ENCODE data around the gene MRPL16.
"Not testable (repeated sequence)": the region's sequence is repeated elsewhere in the genome, so short reads cannot be mapped to it uniquely, and the experiment has no call there.

The MRPL16 gene

GRCh38 chr11:59810189-59810910 is at the start of gene MRPL16:
MRPL16 (minus strand) TSS chr11:59810778; CDS start chr11:59810658, 120 bp downstream.
- H3K27me3 Mint-ChIP-seq: no peaks in the 10 kb centered on the region
- intact Hi-C loops (cut with micrococcal nuclease): loop anchor here (2.0 kb wide), 1 partner anchor 56 kb away; the partner anchor contains the start of gene STX3
- H3K4me3 Mint-ChIP-seq: peak within 1 kb of the TSS; percentile 84
- peaks cover 32% of the 10 kb centered on the region for H3K4me1 Mint-ChIP-seq (ENCODE audit: low read depth)
- no peaks in the 10 kb centered on the region for H3K9me3 Mint-ChIP-seq
- H3K36me3 Mint-ChIP-seq (ENCODE audit: low read depth): peaks cover 32% of the 10 kb centered on the region
- H3K27ac Mint-ChIP-seq: peak within 1 kb of the TSS; percentile 93

GRCh38 chr11:59859673-59860072 is 49.1 kb upstream of the MRPL16 start:
- H3K4me1 Mint-ChIP-seq (ENCODE audit: low read depth): peaks cover 17% of the 10 kb centered on the region
- H3K27ac Mint-ChIP-seq: no peak overlapping the region
- H3K4me3 Mint-ChIP-seq: no peak overlapping the region
- H3K27me3 Mint-ChIP-seq: no peaks in the 10 kb centered on the region
- H3K36me3 Mint-ChIP-seq (ENCODE audit: low read depth): no peaks in the 10 kb centered on the region
- intact Hi-C loops (cut with micrococcal nuclease): no loop called here
- H3K9me3 Mint-ChIP-seq: no peaks in the 10 kb centered on the region

- Mint-ChIP-seq H3K27me3 (no peaks in the 10 kb centered on the region), H3K4me1 (ENCODE audit: low read depth) (peaks cover 17% of the 10 kb centered on the region), H3K36me3 (ENCODE audit: low read depth) (no peaks in the 10 kb centered on the region), H3K4me3 (no peak overlapping the region), H3K27ac (no peak overlapping the region), H3K9me3 (no peaks in the 10 kb centered on the region)
- intact Hi-C loops (cut with micrococcal nuclease): no loop called here
These were observed 47.2 kb upstream of the MRPL16 start for GRCh38 chr11:59857439-59858434.

- no peaks in the 10 kb centered on the region for H3K27me3 Mint-ChIP-seq
- peaks cover 11% of the 10 kb centered on the region for H3K4me1 Mint-ChIP-seq (ENCODE audit: low read depth)
- intact Hi-C loops (cut with micrococcal nuclease): no loop called here
- no peaks in the 10 kb centered on the region for H3K9me3 Mint-ChIP-seq
- no peak overlapping the region for H3K27ac Mint-ChIP-seq
- no peak overlapping the region for H3K4me3 Mint-ChIP-seq
- no peaks in the 10 kb centered on the region for H3K36me3 Mint-ChIP-seq (ENCODE audit: low read depth)
These were observed 44.3 kb upstream of the MRPL16 start for GRCh38 chr11:59854871-59855270.

- not testable (repeated sequence) for H3K4me3 Mint-ChIP-seq, H3K9me3 Mint-ChIP-seq
These were observed 40.8 kb upstream of the MRPL16 start for GRCh38 chr11:59851416-59851815.

GRCh38 chr11:59849551-59849950 is 39.0 kb upstream of the MRPL16 start:
- H3K27ac Mint-ChIP-seq; H3K4me3 Mint-ChIP-seq; intact Hi-C loops (cut with micrococcal nuclease); H3K4me1 Mint-ChIP-seq (ENCODE audit: low read depth); H3K9me3 Mint-ChIP-seq; H3K36me3 Mint-ChIP-seq (ENCODE audit: low read depth); H3K27me3 Mint-ChIP-seq: not testable (repeated sequence)

More at GRCh38 chr11:59851416-59851815, 40.8 kb upstream of the MRPL16 start:
- intact Hi-C loops (cut with micrococcal nuclease); H3K4me1 Mint-ChIP-seq (ENCODE audit: low read depth); H3K27me3 Mint-ChIP-seq; H3K36me3 Mint-ChIP-seq (ENCODE audit: low read depth); H3K27ac Mint-ChIP-seq: not testable (repeated sequence)

- no peaks in the 10 kb centered on the region for H3K36me3 Mint-ChIP-seq (ENCODE audit: low read depth)
- no peak overlapping the region for H3K27ac Mint-ChIP-seq
- H3K4me3 Mint-ChIP-seq: no peak overlapping the region
- H3K27me3 Mint-ChIP-seq: no peaks in the 10 kb centered on the region
- intact Hi-C loops (cut with micrococcal nuclease): no loop called here
- H3K9me3 Mint-ChIP-seq: no peaks in the 10 kb centered on the region
- H3K4me1 Mint-ChIP-seq (ENCODE audit: low read depth): no peaks in the 10 kb centered on the region
These were observed 38.6 kb upstream of the MRPL16 start for GRCh38 chr11:59849129-59849528.

- H3K27me3 Mint-ChIP-seq; H3K4me1 Mint-ChIP-seq (ENCODE audit: low read depth); H3K27ac Mint-ChIP-seq; H3K4me3 Mint-ChIP-seq; H3K9me3 Mint-ChIP-seq; H3K36me3 Mint-ChIP-seq (ENCODE audit: low read depth); intact Hi-C loops (cut with micrococcal nuclease): not testable (repeated sequence)
These were observed 37.9 kb upstream of the MRPL16 start for GRCh38 chr11:59848439-59848838.

- Mint-ChIP-seq H3K4me3 (no peak overlapping the region), H3K4me1 (ENCODE audit: low read depth) (no peaks in the 10 kb centered on the region), H3K27me3 (no peaks in the 10 kb centered on the region), H3K36me3 (ENCODE audit: low read depth) (no peaks in the 10 kb centered on the region), H3K9me3 (no peaks in the 10 kb centered on the region), H3K27ac (no peak overlapping the region)
- intact Hi-C loops (cut with micrococcal nuclease): no loop called here
These were observed 37.0 kb upstream of the MRPL16 start for GRCh38 chr11:59847626-59848025.

GRCh38 chr11:59846556-59846955 is 36.0 kb upstream of the MRPL16 start:
- no peak overlapping the region for H3K27ac Mint-ChIP-seq
- H3K4me3 Mint-ChIP-seq: no peak overlapping the region
- H3K9me3 Mint-ChIP-seq: no peaks in the 10 kb centered on the region
- H3K4me1 Mint-ChIP-seq (ENCODE audit: low read depth): no peaks in the 10 kb centered on the region
- no peaks in the 10 kb centered on the region for H3K27me3 Mint-ChIP-seq
- intact Hi-C loops (cut with micrococcal nuclease): no loop called here
- H3K36me3 Mint-ChIP-seq (ENCODE audit: low read depth): no peaks in the 10 kb centered on the region

GRCh38 chr11:59845399-59845798 is 34.8 kb upstream of the MRPL16 start, which contains the start of gene CBLIF:
CBLIF (minus strand) TSS chr11:59845499; CDS start chr11:59845453, 46 bp downstream.
- H3K4me1 Mint-ChIP-seq (ENCODE audit: low read depth): no peaks in the 10 kb centered on the region
- H3K36me3 Mint-ChIP-seq (ENCODE audit: low read depth): no peaks in the 10 kb centered on the region
- H3K9me3 Mint-ChIP-seq: no peaks in the 10 kb centered on the region
- no peak within 1 kb of the TSS for H3K27ac Mint-ChIP-seq
- no peaks in the 10 kb centered on the region for H3K27me3 Mint-ChIP-seq
- intact Hi-C loops (cut with micrococcal nuclease): no loop called here
- no peak within 1 kb of the TSS for H3K4me3 Mint-ChIP-seq

GRCh38 chr11:59842316-59842715 is 31.7 kb upstream of the MRPL16 start:
- H3K27me3 Mint-ChIP-seq: no peaks in the 10 kb centered on the region
- no peaks in the 10 kb centered on the region for H3K9me3 Mint-ChIP-seq
- no peak overlapping the region for H3K27ac Mint-ChIP-seq

GRCh38 chr11:59841514-59841913 is 30.9 kb upstream of the MRPL16 start:
- Mint-ChIP-seq H3K27ac (no peak overlapping the region), H3K4me1 (ENCODE audit: low read depth) (no peaks in the 10 kb centered on the region), H3K36me3 (ENCODE audit: low read depth) (no peaks in the 10 kb centered on the region), H3K4me3 (no peak overlapping the region), H3K27me3 (no peaks in the 10 kb centered on the region), H3K9me3 (no peaks in the 10 kb centered on the region)
- intact Hi-C loops (cut with micrococcal nuclease): no loop called here

More at GRCh38 chr11:59842316-59842715, 31.7 kb upstream of the MRPL16 start:
- no peaks in the 10 kb centered on the region for H3K4me1 Mint-ChIP-seq (ENCODE audit: low read depth)
- H3K4me3 Mint-ChIP-seq: no peak overlapping the region
- intact Hi-C loops (cut with micrococcal nuclease): no loop called here
- H3K36me3 Mint-ChIP-seq (ENCODE audit: low read depth): no peaks in the 10 kb centered on the region

- no peaks in the 10 kb centered on the region for H3K9me3 Mint-ChIP-seq
- no peak overlapping the region for H3K4me3 Mint-ChIP-seq
- no peaks in the 10 kb centered on the region for H3K27me3 Mint-ChIP-seq
- H3K27ac Mint-ChIP-seq: no peak overlapping the region
- intact Hi-C loops (cut with micrococcal nuclease): no loop called here
- H3K4me1 Mint-ChIP-seq (ENCODE audit: low read depth): no peaks in the 10 kb centered on the region
- no peaks in the 10 kb centered on the region for H3K36me3 Mint-ChIP-seq (ENCODE audit: low read depth)
These were observed 29.0 kb upstream of the MRPL16 start for GRCh38 chr11:59839615-59840014.
